ENCODE measurements around the gene NUDT1. TPM values are rescaled to one million over a fixed set of nuclear protein-coding genes. Genes with fewer than 3 reads are reported as not detected.

The NUDT1 gene
- total RNA-seq, 1 experiment from 2014 or later = 45.4 TPM

DNA sequence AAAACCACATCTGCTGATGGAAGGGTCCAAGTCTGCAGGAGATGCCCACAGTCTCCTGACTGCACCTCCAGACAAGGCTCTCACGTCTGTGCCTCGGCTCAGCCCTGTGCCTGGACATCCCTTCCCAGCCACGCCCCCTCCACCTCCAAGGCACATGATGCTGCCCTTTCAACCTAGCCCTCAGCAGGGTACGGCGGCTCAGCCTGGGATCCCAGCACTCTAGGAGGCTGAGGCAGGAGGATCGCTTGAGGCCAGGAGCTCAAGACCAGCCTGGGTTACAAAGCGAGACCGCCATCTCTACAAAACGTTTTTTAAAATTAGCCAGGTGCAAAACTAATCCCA is 23.6 kb upstream of the NUDT1 start:
- in situ Hi-C loops (cut with HindIII; ENCODE audit: low pct_unique_long_range_greater_than_20kb, low sequenced_read_pairs) = no loop called here
- DNase-seq (ENCODE audit: low read depth, low spot score) = no peak

DNA sequence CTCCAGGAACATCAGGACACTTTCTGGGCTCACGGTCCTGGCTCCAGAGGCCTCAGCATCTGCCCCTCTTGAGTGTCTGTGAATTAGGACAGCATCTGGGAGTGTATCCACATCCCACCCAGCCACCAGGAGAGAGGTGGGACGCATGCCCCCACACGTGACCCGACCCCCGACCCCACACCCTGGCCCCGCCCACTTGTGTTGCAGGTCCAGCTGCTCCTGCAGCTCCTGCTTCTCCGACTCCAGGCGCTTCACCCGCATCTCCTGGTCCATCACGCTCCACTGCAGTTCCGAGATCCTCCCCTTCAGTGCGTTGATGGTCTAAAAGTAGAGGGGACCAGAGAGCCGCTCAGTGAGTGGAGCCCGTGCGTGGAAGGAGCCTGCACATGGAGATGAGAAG is 22.9 kb upstream of the NUDT1 start:
- DNase-seq (ENCODE audit: low read depth, low spot score) = no peak
- in situ Hi-C loops (cut with HindIII; ENCODE audit: low pct_unique_long_range_greater_than_20kb, low sequenced_read_pairs) = no loop called here

DNA sequence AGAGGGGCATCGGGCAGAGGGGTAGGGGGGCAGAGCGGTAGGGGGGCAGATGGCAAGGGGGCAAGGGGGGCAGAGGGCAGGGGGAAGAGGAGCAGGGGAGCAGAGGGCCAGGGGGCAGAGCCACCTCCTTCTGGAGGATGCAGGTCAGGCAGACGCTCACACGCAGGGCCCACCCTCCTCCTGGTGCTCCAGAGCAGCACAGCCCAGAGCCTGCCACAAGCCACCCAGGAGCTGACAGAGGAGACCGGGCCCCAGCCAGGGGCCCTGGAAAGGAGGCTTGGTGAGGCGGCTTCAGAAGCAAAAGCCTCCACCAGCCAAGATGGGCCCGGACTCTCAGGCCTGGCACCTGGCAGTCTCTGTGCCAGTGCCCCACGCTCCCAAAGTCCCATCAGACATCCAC is 22.4 kb upstream of the NUDT1 start:
- in situ Hi-C loops (cut with HindIII; ENCODE audit: low pct_unique_long_range_greater_than_20kb, low sequenced_read_pairs) = no loop called here
- no peak for DNase-seq (ENCODE audit: low read depth, low spot score)

DNA sequence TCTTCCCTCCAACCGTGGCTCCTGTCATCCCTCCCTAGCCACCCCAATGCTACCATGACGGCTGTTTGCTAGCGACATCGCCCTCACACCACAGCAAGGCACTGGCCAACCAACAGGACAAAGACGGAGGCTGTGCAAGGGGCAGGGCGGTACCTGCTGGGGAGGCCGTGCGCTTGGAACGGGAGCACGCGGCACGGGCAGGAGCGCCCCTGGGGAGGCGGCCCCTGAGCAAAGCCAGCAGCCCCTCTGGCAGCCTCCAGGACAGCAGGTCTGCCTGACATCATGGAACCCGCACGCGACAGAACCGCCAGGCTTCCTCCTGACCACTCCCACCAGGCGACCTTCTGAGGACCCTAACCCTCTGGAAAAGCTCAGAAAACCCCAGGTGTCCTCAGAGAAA is 22.0 kb upstream of the NUDT1 start:
- no peak for DNase-seq (ENCODE audit: low read depth, low spot score)
- in situ Hi-C loops (cut with HindIII; ENCODE audit: low pct_unique_long_range_greater_than_20kb, low sequenced_read_pairs) = no loop called here

DNA sequence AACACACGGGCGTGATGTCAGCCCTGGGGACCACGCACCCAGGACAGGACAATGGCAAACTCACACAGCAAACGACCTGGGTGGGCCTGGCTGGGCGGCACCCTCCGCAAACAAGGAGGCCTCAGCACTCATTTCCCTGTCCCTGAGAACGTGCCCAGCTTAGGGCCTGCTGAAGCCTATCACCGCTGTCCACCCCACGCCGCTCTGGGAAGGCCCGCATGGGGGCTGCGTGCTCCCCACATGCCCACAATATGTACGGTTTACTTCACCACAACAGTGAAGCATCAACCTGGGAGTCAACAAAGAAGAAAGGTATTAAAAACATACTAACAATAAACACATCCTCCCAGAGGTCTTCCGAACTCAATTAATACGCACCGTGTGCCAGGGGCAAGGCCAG is 21.5 kb upstream of the NUDT1 start:
- DNase-seq (ENCODE audit: low read depth, low spot score) = no peak
- in situ Hi-C loops (cut with HindIII; ENCODE audit: low pct_unique_long_range_greater_than_20kb, low sequenced_read_pairs) = no loop called here

DNA sequence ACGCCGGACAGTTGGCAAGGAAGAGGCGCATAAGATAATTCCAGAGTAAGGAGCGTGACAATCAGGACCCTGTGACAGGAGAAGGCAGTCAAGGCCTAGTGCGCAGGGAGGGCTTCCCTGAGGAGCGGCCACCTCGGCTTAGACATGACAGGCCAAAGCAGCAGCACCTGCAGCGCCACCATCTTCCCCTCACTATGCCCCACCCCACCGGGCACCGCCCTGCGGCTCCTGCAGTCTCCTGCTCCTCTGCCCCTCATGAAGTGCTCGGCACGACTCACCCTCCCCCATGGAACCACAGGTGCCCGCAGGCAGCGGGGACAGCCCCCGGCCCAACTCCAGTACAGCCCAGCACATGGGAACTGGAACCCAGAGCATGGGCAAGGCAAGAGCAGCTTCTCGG is 21.1 kb upstream of the NUDT1 start:
- in situ Hi-C loops (cut with HindIII; ENCODE audit: low pct_unique_long_range_greater_than_20kb, low sequenced_read_pairs) = no loop called here
- DNase-seq (ENCODE audit: low read depth, low spot score) = no peak

DNA sequence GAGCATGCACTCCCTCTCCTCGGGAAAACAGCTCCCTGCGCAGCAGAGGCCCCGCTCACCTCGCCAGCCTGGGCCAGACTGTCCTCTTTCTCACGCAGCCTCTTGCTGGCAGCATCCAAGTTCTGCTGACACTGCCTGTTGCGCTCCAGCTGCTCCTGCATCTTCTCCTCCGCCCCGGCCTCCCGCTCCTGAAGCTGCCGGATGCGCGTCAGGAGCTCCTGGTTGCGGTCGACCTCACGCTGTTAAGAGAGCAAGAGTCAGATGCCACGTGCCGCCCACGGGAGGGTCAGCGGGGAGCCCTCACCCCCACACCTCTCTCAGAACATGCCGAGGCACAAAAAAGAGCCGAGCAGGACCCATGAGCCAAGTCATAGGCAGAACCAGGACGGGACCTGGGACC is 19.5 kb upstream of the NUDT1 start:
- DNase-seq (ENCODE audit: low read depth, low spot score) = no peak
- in situ Hi-C loops (cut with HindIII; ENCODE audit: low pct_unique_long_range_greater_than_20kb, low sequenced_read_pairs) = no loop called here

DNA sequence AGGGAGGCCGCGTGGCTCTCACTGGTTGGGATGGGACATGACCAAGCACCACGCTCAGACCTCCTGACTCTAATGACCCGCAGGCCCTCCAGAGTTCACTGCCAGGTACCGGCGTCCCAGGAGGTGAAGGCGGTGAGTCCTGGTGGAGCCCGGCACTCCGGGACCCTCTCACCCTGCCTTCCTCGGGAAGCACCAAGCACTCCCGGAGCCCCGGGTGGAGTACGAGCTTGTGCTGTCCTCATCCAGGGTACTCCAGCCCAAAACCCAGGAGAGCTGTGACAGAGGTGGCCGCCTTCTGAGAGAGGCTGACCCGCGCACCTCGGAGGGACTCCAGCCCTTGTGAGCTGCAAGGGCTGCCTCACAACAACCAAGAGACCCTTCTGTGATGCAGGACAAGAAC is 18.7 kb upstream of the NUDT1 start:
- no peak for DNase-seq (ENCODE audit: low read depth, low spot score)
- in situ Hi-C loops (cut with HindIII; ENCODE audit: low pct_unique_long_range_greater_than_20kb, low sequenced_read_pairs) = no loop called here

DNA sequence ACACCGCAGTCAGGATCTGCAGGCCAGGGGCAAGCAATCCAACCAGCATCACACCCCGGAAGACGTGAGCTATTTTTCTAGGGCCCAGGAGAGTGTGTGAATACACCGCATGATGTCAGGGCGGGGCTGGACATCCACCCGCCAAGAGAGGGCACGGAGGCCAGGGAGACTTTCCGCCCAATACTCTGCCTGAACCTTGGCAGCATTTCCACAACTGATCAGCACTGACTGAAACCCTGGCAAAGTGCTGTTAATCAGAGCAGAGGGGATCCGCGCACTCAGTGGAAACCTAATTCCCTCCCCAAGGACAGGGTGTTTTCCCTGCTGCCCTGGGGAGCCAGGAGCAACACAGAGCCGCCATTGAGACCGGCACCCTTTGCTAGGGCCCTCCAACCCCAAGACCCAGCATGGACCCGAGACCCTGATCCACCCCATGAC is 17.5 kb upstream of the NUDT1 start:
- DNase-seq (ENCODE audit: low read depth, low spot score) = no peak
- in situ Hi-C loops (cut with HindIII; ENCODE audit: low pct_unique_long_range_greater_than_20kb, low sequenced_read_pairs) = no loop called here

DNA sequence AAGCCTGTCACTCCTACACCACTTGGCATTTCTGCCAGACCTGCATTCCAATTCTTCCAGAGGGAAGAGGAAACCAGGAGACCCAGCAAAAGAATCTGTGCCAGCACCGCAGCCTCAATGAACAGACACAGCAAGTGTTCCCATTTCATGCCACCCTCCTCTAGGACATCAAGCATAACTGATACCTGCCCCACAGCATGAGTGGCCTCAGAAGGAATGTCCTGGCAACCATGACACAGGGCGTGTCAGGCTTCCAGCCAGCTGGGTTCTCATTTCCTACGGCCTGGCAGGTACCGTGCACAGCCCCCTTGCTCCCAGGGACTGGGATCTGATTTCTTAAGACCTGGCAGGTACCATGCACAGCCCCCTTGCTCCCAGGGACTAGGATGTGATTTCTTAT is 17.1 kb upstream of the NUDT1 start:
- no peak for DNase-seq (ENCODE audit: low read depth, low spot score)
- in situ Hi-C loops (cut with HindIII; ENCODE audit: low pct_unique_long_range_greater_than_20kb, low sequenced_read_pairs) = no loop called here

DNA sequence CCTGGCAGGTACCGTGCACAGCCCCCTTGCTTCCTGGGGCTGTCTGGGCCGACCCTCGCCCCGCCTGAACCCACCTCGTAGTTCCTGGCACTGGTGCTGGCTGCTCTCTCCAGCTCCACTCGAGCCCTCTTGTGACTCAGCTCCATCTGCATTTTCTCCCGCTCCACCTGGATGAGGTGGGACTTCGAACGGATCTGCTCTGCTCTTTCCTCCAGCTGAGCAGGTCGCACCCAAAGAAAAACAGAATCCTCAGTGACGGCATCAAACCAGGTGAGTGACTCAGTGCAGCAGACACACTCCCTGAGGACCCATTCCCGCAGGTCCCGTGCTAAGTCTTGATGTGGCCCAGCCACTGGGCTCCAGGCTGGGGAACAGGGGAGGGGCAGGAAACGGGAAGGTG is 16.7 kb upstream of the NUDT1 start:
- in situ Hi-C loops (cut with HindIII; ENCODE audit: low pct_unique_long_range_greater_than_20kb, low sequenced_read_pairs) = no loop called here
- DNase-seq (ENCODE audit: low read depth, low spot score) = no peak

DNA sequence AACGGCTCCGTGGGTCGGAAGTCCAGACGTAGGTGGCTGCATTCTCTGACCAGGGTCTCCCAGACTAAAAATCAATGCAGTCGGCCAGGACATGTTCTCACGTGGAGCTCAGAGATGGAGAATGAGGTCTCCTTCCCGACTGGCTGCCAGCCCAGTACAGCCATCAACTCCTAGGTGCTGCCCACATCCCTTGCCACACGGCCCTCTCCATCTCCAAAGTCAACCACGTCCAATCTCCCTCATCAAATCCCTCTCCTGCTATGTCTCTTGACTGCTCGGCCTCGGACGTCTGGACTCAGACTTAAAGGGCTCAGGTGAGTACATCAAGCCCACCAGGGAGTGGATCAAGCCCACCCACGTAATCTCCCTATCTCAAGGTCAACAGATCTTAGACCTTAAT is 16.2 kb upstream of the NUDT1 start:
- no peak for DNase-seq (ENCODE audit: low read depth, low spot score)
- in situ Hi-C loops (cut with HindIII; ENCODE audit: low pct_unique_long_range_greater_than_20kb, low sequenced_read_pairs) = no loop called here

DNA sequence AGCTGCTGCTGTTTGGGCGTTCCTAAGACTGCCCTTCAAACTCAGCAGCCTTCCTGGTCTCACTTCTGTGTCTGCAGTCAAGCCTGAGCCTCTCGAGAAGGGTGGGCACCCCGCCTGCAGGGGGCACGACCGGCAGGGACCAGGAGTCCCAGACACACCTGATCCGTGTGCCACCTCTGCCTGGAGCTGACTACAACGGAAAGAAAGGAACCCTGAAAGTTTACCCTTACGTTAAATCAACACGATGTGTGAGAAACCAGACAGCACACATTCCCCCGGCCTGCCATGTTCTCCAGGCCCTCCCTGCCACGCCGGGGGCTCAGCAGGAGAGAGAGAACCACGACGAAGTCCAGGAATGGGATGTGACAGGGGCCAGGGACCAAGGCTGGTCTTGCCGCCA is 14.3 kb upstream of the NUDT1 start:
- in situ Hi-C loops (cut with HindIII; ENCODE audit: low pct_unique_long_range_greater_than_20kb, low sequenced_read_pairs) = no loop called here

DNA sequence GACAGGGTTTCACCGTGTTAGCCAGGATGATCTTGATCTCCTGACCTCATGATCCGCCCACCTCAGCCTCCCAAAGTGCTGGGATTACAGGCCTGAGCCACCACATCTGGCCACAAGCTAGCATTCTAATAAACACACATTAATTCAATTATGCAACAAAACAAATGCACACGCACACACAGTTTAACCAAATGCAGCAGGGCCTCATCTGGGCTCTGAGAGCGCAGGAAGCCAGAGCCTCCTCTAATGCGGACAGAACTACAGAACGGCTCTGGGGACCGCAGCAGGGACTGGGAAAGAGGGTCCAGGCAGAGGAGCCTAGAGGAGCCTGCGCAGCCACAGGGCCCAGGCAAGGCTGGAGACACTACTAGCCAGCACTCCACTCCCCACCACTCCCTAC is 13.1 kb upstream of the NUDT1 start:
- DNase-seq (ENCODE audit: low read depth, low spot score) = no peak
- in situ Hi-C loops (cut with HindIII; ENCODE audit: low pct_unique_long_range_greater_than_20kb, low sequenced_read_pairs) = no loop called here

More for the DNA sequence above, 14.3 kb upstream of the NUDT1 start:
- DNase-seq (ENCODE audit: low read depth, low spot score) = no peak

DNA sequence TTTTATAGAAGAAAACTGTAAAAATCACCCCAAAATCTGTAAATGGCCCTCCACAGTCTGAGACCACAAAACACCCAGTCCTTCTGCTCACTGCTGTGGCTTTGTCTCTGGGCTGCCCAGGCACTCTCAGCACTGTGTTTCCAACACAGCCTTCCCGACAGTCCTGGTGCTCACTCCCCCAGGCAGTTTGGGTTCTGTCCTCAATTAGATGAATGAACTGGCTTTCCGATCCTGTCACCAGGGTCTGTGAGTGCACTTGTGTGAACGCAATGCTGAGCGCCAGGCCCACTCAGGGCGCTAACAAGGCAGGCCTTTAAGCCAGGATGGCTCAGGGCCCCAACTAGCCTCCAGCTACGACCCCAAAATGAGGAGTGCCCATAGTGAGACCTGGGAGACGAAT is 12.6 kb upstream of the NUDT1 start:
- DNase-seq (ENCODE audit: low read depth, low spot score) = no peak
- in situ Hi-C loops (cut with HindIII; ENCODE audit: low pct_unique_long_range_greater_than_20kb, low sequenced_read_pairs) = no loop called here

DNA sequence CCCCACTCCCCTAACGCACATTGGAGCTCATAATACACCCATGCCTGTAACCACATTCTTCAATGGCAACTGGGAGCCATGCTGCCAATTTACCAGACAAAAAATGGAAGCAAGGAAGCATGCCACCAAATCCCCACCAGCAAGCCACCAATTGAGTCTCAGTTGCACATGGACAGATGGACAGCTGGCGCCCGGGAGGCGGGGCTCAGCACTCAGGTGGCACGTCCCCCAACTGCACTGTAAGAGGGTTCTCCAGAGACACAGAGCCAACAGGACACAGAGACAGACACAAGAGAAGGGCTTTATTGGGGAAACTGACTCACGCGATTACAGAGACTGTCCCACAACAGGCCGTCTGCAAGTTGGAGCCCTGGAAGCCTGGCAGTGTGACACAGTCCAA is 11.8 kb upstream of the NUDT1 start:
- DNase-seq (ENCODE audit: low read depth, low spot score) = no peak
- in situ Hi-C loops (cut with HindIII; ENCODE audit: low pct_unique_long_range_greater_than_20kb, low sequenced_read_pairs) = no loop called here

DNA sequence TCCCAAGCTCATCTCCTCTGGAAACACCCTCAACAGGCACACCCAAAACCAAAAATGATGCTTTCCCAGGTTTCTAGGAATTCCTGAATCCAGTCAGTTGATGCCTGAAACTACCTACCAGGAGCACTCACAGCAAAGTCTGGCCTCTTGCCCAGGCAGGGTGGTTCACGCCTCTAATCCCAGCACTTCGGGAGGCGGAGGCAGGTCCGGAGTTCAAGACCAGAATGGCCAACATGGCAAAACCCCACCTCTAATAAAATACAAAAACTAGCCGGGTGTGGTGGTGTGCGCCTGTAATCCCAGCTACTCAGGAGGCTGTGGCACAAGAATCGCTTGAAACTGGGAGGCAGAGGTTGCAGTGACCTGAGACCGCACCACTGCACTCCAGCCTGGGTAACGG is 11.1 kb upstream of the NUDT1 start:
- in situ Hi-C loops (cut with HindIII; ENCODE audit: low pct_unique_long_range_greater_than_20kb, low sequenced_read_pairs) = no loop called here
- no peak for DNase-seq (ENCODE audit: low read depth, low spot score)

DNA sequence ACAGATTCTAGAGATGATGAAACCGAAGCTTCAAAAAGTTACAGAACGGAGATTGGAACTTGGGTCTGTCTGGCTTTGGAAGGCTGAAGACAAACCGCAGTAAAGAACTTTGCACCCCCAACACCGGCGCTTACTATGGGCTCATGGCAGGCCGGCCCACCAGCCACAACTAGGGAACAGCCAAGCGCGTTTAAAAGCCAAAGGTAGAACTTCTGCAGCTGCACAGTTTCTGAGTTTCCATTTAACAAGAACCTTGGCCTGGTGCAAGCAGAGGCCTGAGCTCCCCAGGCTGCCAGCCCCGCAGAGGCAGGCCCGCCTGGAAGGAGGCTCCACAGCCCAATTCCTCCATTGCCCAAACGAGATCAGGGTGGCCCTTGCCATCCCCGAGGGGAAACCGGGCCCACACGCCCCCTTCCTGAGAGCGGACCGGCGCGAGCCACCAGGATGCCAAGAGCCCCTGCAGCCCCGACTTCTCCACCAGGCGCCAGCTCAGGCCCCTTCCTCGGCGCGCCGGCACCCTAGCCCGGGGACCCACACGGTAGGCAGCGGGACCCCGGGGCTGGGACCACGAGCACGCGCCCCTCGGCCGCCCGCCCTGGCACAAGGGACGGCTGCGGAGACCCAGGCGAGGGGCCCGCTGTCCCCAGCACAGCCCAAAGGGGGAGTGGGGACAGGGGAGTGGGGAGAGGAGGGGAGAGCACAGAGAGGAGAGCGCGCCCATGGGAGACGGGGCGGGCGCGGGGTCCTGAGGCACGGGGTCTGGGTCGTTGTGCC is 9.8 kb upstream of the NUDT1 start:
- in situ Hi-C loops (cut with HindIII; ENCODE audit: low pct_unique_long_range_greater_than_20kb, low sequenced_read_pairs) = no loop called here
- DNase-seq (ENCODE audit: low read depth, low spot score) = no peak

DNA sequence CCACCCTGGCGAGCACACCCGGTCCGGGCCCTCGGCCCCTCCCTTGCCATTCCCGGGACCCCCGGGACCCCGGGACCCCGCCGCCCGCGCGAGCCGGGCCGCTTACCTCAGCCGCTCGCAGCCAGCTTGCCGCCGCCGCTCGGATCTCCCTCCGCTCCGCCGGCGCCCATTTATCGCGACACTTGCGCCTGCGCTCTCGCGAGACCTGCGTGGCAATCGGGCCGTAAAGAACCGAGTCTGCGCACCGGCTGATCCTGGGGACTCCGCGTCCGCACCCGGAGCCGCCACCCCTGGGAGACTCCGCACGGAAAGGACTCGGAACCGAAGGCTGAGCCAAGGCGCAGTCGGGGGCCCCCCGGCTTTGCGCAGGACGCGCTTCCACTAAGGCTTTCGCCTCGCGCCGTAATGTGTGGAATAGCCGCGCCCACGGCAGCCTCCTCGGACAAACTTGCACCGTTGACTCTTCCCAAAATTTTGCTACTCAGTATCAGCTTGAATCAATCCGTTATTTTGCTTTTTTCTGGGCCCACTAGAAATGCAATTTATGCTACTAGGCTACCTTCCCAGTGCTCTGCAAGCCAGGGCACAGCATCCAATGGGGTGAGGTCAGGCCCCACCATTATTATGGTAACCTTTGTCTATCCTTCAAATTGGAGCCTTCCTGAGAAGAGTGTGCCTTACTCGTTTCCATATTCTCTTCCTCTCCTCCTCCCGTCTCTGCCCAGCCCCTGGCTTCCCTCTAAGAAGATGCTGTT is 9.1 kb upstream of the NUDT1 start, which contains the start of gene MAD1L1:
Gene MAD1L1 (minus strand): TSS at position 180 of the 755 bp plus-strand sequence. CDS start 2,812 bp downstream, outside the sequence.
- in situ Hi-C loops (cut with HindIII; ENCODE audit: low pct_unique_long_range_greater_than_20kb, low sequenced_read_pairs) = no loop called here
- DNase-seq (ENCODE audit: low read depth, low spot score) = peak; percentile 94
